Tibial artery (tissue), 4 donors: Measurements from ENCODE around the gene SPOCK2.
A peak's percentile ranks its signal among the peaks of the same experiment; 100 is the strongest.

Experiments used
- DNase-seq, 2 donors: peaks; one replicate each; pipeline ENCODE4 v3.0.0-alpha.2; 2019
- H3K27ac ChIP-seq, 2 donors: fragments of 200-600 bp; sonication (generic) in 1 of 2; 1 replicate in 1 of 2; 2 replicates in 1 of 2; pipeline ENCODE4 v1.5.1; 2018 to 2019; ENCODE audit warnings: mild to moderate bottlenecking in 1 of 2
- H3K27me3 ChIP-seq, 2 donors: fragments of 200-600 bp; sonication (generic) in 1 of 2; one replicate each; pipeline versions ENCODE4 v1.5.1 to v1.6.0; 2016 to 2019
- H3K36me3 ChIP-seq, 3 donors: fragments of 200-600 bp; sonication (generic) in 2 of 3; one replicate each; pipeline ENCODE4 v1.5.1; 2016 to 2019; ENCODE audit warnings: mild to moderate bottlenecking in 2 of 3
- H3K4me1 ChIP-seq, 4 donors: fragments of 200-600 bp; sonication (generic) in 2 of 4; 1 replicate in 3 of 4; 2 replicates in 1 of 4; pipeline ENCODE4 v1.5.1; 2016 to 2019
- H3K4me3 ChIP-seq, 2 donors: fragments of 200-600 bp; sonication (generic) in 1 of 2; 1 replicate in 1 of 2; 2 replicates in 1 of 2; pipeline ENCODE4 v1.5.1; 2018 to 2019; ENCODE audit warnings: mild to moderate bottlenecking in 2 of 2
- H3K9me3 ChIP-seq, 3 donors: fragments of 200-600 bp; sonication (generic) in 1 of 3; one replicate each; pipeline ENCODE4 v1.5.1; 2016 to 2019
- CTCF ChIP-seq, 2 experiments: fragments of 200-600 bp in 1 of 2; fragments of 450-650 bp in 1 of 2; IDR thresholded peaks; one replicate each; pipeline ENCODE4 v1.5.1; 2017 to 2019; ENCODE audit warnings: antibody characterized with exemption in 2 of 2, mild to moderate bottlenecking in 1 of 2, moderate library complexity in 1 of 2
- intact Hi-C: fragments of 100-400 bp; cut with DNase I; formaldehyde crosslinking; loops from one replicate; pipeline ENCODE4 v1.15.0; 2023; ENCODE audit warnings: low total_unique reads

The SPOCK2 gene

GRCh38 chr10:72010234-72010973 is 77.9 kb downstream of the SPOCK2 start:
- Histone ChIP-seq H3K4me1 (peaks cover 7 to 68% (median 40%) of the 10 kb centered on the region in 4 donors), H3K27me3 (no peaks in the 10 kb centered on the region), H3K36me3 (peaks cover 21 to 34% (median 25%) of the 10 kb centered on the region in 3 donors), H3K9me3 (no peaks in the 10 kb centered on the region), H3K4me3 (no peak overlapping the region), H3K27ac (peak overlapping the region; percentile 85 to 90)
- intact Hi-C loops, result no loop called here
- TF ChIP-seq CTCF (IDR thresholded peaks at IDR 0.05), result no peak
- DNase-seq, result peak in 1 of 2 donors; percentile 30

GRCh38 chr10:72009425-72010081 is 78.8 kb downstream of the SPOCK2 start:
- Histone ChIP-seq H3K4me3 (peak overlapping the region in 1 of 2 donors; percentile 12), H3K27me3 (no peaks in the 10 kb centered on the region), H3K36me3 (peaks cover 21 to 39% (median 26%) of the 10 kb centered on the region in 3 donors), H3K9me3 (no peaks in the 10 kb centered on the region), H3K4me1 (peaks cover 7 to 65% (median 37%) of the 10 kb centered on the region in 4 donors), H3K27ac (peak overlapping the region; percentile 85 to 90)
- no peak for TF ChIP-seq CTCF (IDR thresholded peaks at IDR 0.05)
- peak; percentile 96 to 100 for DNase-seq
- intact Hi-C loops, result no loop called here

GRCh38 chr10:72009051-72009424 is 79.3 kb downstream of the SPOCK2 start:
- TF ChIP-seq CTCF (IDR thresholded peaks at IDR 0.05), result no peak
- peaks cover 21 to 41% (median 26%) of the 10 kb centered on the region in 3 donors for H3K36me3 ChIP-seq
- H3K27me3 ChIP-seq, result no peaks in the 10 kb centered on the region
- H3K9me3 ChIP-seq, result no peaks in the 10 kb centered on the region
- peaks cover 7 to 60% (median 34%) of the 10 kb centered on the region in 4 donors for H3K4me1 ChIP-seq
- peak overlapping the region; percentile 85 to 90 for H3K27ac ChIP-seq
- no peak for DNase-seq
- intact Hi-C loops, result no loop called here
- H3K4me3 ChIP-seq, result no peak overlapping the region
